HL-60 (cell line): ENCODE data around the gene TLR9.

Source experiments
- TF ChIP-seq, protein P1 (sequence below): IDR thresholded peaks from one replicate; pipeline ENCODE4 v1.5.1; 2011; ENCODE audit warnings: low read length, control low read depth, inconsistent platforms; ENCODE audit not compliant: insufficient read depth
- TF ChIP-seq, protein P2 (sequence below): IDR thresholded peaks from 2 replicates; pipeline ENCODE4 v1.6.1; 2012; ENCODE audit warnings: low read depth; ENCODE audit not compliant: insufficient replicate concordance

DNA sequence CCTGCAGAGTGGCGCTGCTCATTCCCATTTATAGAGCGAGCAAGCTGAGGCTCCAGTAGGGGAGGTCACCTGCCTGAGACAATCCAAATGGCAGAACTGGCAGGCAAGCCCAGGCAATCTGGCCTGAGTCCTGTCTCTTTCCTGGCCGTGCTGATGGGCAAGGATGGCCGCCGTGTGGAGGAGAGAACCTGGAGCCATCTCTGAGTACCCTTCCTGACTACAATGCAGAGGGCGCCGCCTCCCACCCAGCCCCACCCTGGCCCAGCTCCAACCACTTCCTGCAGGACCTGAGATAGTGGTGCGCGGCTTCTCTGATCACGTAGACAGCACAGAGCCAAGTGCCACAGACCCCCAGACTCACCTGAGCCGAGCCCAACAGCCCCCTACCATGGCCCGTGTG, 7.0 kb downstream of the TLR9 start:
- TF ChIP-seq, protein P1, sequence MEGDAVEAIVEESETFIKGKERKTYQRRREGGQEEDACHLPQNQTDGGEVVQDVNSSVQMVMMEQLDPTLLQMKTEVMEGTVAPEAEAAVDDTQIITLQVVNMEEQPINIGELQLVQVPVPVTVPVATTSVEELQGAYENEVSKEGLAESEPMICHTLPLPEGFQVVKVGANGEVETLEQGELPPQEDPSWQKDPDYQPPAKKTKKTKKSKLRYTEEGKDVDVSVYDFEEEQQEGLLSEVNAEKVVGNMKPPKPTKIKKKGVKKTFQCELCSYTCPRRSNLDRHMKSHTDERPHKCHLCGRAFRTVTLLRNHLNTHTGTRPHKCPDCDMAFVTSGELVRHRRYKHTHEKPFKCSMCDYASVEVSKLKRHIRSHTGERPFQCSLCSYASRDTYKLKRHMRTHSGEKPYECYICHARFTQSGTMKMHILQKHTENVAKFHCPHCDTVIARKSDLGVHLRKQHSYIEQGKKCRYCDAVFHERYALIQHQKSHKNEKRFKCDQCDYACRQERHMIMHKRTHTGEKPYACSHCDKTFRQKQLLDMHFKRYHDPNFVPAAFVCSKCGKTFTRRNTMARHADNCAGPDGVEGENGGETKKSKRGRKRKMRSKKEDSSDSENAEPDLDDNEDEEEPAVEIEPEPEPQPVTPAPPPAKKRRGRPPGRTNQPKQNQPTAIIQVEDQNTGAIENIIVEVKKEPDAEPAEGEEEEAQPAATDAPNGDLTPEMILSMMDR: no peak
- TF ChIP-seq, protein P2, sequence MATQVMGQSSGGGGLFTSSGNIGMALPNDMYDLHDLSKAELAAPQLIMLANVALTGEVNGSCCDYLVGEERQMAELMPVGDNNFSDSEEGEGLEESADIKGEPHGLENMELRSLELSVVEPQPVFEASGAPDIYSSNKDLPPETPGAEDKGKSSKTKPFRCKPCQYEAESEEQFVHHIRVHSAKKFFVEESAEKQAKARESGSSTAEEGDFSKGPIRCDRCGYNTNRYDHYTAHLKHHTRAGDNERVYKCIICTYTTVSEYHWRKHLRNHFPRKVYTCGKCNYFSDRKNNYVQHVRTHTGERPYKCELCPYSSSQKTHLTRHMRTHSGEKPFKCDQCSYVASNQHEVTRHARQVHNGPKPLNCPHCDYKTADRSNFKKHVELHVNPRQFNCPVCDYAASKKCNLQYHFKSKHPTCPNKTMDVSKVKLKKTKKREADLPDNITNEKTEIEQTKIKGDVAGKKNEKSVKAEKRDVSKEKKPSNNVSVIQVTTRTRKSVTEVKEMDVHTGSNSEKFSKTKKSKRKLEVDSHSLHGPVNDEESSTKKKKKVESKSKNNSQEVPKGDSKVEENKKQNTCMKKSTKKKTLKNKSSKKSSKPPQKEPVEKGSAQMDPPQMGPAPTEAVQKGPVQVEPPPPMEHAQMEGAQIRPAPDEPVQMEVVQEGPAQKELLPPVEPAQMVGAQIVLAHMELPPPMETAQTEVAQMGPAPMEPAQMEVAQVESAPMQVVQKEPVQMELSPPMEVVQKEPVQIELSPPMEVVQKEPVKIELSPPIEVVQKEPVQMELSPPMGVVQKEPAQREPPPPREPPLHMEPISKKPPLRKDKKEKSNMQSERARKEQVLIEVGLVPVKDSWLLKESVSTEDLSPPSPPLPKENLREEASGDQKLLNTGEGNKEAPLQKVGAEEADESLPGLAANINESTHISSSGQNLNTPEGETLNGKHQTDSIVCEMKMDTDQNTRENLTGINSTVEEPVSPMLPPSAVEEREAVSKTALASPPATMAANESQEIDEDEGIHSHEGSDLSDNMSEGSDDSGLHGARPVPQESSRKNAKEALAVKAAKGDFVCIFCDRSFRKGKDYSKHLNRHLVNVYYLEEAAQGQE: no peak
